Measurements from ENCODE around the gene NRG3.

DNA sequence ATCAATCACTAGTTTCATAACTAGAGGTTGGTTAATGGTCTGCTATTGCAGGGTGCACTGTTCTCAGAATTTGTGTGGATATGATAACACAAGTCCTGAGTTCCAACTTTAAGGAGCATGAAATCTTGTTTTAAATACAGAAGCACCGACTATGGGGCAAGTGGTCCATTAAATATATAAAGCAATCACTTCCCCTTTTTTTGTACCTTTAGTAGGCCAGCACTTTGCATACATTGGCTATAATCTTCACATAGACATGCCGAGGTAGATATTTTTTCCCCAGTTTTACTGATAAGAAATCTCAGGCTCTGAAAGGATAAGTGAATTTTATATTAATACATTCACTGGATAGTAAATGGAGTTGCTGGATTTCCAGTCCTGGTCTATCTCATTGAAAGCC is 286.3 kb downstream of the NRG3 start:
- TF ChIP-seq, protein P1, sequence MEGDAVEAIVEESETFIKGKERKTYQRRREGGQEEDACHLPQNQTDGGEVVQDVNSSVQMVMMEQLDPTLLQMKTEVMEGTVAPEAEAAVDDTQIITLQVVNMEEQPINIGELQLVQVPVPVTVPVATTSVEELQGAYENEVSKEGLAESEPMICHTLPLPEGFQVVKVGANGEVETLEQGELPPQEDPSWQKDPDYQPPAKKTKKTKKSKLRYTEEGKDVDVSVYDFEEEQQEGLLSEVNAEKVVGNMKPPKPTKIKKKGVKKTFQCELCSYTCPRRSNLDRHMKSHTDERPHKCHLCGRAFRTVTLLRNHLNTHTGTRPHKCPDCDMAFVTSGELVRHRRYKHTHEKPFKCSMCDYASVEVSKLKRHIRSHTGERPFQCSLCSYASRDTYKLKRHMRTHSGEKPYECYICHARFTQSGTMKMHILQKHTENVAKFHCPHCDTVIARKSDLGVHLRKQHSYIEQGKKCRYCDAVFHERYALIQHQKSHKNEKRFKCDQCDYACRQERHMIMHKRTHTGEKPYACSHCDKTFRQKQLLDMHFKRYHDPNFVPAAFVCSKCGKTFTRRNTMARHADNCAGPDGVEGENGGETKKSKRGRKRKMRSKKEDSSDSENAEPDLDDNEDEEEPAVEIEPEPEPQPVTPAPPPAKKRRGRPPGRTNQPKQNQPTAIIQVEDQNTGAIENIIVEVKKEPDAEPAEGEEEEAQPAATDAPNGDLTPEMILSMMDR (IDR thresholded peaks at IDR 0.05), result no peak
- TF ChIP-seq POLR2A (IDR thresholded peaks at IDR 0.05), result no peak

Data from gastroesophageal sphincter (tissue), 3 donors.